Fibroblast of skin of left quadriceps (primary cell): ENCODE data around the gene ITIH5.
"Not testable (repeated sequence)": the region's sequence is repeated elsewhere in the genome, so short reads cannot be mapped to it uniquely, and the experiment has no call there.

ENCODE experiments used
- DNase-seq, 2 experiments: peaks; one replicate each; pipeline ENCODE4 v3.0.0-alpha.2; 2013; ENCODE audit warnings: low read depth in 2 of 2

Gene ITIH5

DNA sequence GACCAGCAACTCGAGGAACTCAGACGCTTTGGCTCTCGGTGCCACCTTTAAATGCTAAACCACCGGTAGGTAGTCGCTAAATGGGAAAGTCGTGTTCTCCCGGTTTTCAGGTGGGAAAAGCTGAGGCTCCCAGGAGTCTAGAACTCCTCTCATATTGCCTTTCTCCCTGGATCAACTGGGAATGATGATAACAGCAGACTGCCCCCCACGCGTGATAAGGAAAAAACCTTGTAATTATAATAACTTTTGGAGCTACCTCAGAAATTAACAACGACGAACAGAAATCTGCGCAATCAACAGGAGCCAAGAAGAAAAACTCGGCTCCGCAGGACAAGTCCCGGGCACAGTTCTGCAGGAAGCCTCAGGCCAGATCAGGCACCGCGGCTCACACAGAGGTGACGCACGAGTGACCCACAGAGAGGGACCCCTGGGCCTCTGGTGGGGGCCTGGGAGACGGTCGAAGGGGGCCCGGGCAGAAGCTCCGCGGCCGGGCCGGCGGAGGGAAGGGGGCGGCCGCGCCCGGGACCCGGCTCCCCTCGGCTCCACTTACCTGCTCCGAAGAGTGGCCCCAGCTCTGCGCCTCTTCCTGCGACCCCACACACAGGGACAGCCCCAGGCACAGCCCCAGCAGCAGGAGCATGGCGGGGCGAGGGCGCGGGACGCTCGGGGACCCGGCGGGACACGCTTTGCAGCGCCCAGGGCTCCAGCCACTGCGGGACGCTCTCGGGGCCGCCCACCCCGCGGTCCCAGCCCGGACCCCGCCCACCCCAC lies at the start of gene ITIH5:
Gene ITIH5 (minus strand): TSS at position 714 of the 771 bp plus-strand sequence. CDS start 74 bp downstream, at position 640.
- no peak for DNase-seq

DNA sequence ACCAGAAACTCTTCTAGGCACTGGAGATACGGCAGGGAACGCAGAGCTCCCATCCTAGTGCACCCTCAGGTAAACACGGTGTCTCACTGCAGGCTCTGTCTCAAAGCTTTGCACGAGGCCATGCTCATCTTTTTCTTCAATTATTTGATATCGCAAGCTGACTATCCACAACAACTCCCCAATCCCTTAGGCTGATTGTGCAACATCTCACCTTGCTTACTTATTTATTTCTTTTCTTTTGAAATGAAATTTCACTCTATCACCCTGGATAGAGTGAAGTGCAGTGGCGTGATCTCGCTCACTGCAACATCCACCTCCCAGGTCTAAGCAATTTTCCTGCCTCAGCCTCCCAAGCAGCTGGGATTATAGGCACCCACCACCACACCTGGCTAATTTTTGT lies 48.7 kb upstream of the ITIH5 start:
- DNase-seq = no peak

DNA sequence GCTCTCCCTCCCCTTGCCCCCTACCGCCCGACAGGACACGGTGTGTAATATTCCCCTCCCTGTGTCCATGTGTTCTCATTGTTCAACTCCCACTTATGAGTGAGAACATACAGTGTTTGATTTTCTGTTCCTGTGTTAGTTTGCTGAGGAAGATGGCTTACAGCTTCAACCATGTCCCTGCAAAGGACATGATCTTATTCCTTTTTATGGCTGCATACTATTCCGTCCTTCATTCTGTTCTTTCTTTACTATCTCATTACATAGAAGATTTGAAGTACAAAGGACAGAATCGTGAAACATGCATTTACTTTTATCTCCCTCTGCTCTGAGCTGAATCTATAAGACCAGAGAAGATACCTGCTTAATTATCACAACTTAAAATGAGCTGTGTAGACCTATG lies 44.3 kb upstream of the ITIH5 start:
- not testable (repeated sequence) for DNase-seq

DNA sequence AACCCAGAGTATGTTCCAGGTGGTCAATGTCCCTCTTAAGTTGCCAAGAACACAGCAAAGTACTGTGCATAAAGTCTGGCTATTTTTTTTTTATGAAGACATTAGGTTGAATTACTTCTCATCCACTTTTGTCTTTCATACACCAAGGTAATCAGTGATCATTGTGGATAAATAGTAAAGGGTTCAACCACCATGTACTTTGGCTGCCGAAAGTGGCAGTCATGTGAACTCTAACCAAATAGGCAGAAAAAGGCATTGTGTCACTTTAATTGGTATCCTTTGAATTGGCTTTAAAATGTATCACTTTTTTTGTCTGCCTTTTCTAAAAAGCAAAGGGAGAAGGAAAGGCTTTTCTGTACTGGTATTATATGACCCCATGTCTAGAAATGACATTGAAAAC lies 43.7 kb upstream of the ITIH5 start:
- DNase-seq = no peak

DNA sequence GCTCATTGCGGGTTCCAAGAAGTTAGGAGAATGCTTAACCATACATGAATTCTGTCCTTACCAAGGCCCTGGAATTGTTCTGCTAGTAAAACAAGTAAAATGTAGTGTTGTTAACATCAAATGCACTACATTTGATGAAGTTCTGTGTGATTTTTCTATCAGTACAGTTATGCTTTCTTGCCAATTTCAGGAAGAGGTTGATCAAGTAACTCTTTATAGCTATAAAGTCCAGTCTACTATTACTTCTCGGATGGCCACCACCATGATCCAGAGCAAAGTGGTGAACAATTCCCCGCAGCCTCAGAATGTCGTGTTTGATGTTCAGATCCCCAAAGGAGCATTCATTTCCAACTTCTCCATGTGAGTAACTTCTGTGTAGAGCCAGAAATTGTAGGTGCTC lies 42.1 kb upstream of the ITIH5 start:
- no peak for DNase-seq

- no peak for DNase-seq
Observed at GRCh38 chr10:7707858-7708622, 41.3 kb upstream of the ITIH5 start.

- DNase-seq = no peak
Observed at GRCh38 chr10:7707102-7707501, 40.3 kb upstream of the ITIH5 start.

GRCh38 chr10:7706534-7707073 lies 39.8 kb upstream of the ITIH5 start:
- no peak for DNase-seq

DNA sequence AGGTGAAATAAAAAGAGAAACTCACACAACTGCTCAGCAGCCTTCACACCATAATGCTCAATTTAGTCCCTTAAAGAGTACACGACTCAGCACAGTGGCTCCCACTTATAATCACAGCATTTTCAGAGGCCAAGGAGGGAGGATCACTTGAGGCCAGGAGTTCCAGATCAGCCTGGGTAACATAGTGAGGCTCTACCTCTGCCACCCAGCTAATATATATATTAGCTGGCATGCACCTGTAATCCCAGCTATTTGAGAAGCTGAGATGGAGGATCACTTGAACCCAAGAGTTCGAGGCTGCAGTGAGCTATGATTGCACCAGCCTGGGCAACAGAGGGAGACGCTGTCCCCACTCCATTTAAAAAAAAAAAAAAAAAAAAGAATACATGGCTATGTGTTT lies 38.6 kb upstream of the ITIH5 start:
- no peak for DNase-seq

- no peak for DNase-seq
Observed at GRCh38 chr10:7704071-7705016, 37.6 kb upstream of the ITIH5 start.

- DNase-seq = no peak
Observed at GRCh38 chr10:7703140-7703539, 36.4 kb upstream of the ITIH5 start, which contains the start of gene ITIH2. TSS of gene ITIH2 (plus strand) at chr10:7703316. CDS start at chr10:7703435, 119 bp downstream.

DNA sequence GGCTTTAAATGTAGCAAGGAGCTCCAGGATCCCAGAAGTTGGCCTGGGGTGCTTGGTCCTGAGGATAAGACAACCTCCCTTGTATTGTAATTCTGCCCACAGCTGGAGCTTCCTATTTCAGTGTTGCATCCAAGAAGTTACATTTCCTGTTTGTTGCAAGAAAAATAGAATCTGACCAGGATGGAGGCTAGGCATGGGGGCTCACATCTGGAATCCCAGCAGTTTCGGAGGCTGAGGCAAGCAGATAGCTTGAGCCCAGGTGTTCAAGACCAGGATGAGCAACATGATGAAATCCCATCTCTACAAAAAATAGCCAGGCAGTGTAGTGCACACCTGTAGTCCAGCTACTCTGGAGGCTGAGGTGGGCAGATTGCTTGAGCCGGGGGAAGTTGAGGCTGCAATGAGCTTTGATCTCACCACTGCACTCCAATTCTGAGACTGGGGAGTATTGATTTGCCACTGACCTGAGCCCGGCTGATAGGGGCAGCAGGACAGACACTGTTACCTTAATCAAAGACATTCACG lies 35.6 kb upstream of the ITIH5 start:
- no peak for DNase-seq

DNA sequence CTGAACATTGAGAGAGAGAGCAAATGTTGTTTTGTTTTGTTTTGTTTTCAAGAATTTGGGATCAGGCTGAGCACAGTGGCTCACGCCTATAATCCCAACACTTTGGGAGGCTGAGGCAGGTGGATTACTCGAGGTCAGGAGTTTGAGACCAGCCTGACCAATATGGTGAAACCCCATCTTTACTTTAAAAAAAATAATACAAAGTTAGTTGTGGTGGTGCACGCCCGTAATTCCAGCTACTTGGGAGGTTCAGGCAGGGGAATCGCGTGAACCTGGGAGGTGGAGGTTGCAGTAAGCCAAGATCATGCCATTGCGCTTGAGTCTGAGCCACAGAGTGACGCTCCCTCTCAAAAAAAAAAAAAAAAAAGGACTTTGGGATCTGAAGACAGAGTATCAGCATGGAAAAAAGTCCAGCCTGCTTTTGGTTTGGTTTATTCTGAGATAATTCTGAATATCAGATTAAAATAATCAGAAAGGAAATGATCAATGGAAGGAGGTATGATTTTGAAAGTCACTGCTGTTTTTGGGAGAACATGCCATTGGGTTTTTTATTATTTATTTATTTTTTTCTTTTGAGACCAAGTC lies 34.5 kb upstream of the ITIH5 start:
- DNase-seq = no peak

- DNase-seq = no peak
Observed at GRCh38 chr10:7700577-7701125, 33.9 kb upstream of the ITIH5 start.

GRCh38 chr10:7697426-7697825 lies 30.7 kb upstream of the ITIH5 start:
- no peak for DNase-seq

DNA sequence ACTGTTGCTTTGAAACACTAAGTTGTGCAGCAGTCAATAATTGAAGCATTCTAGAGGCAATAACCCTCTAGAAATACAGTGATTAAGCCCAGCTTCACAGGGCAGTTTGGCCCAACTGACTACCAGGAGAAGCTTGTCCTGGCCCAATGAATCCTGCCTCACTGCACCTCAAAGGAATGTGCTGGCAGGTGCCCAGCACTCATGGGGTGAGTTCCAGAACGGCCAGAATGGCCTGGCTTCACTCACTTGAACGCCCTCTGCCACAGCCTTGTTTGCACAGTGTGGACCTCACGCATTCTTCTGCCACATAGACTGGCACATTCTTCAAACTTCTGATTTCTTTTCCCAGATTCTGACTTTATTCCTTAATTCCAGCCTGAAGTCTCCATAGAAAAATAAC lies 29.8 kb upstream of the ITIH5 start:
- no peak for DNase-seq

DNA sequence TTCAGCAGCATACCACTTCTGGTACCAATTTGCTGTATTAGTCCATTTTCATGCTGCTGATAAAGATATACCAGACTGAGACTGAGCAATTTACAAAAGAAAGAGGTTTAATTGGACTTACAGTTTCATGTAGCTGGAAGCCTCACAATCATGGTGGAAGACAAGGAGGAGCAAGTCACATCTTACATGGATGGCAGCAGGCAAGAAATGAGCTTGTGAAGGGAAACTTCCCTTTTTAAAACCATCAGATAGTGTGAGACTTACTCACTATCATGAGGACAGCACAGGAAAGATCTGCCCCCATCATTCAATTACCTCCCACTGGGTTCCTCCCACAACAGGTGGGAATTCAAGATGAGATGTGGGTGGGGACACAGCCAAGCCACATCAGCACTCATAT lies 26.4 kb upstream of the ITIH5 start:
- DNase-seq = not testable (repeated sequence)

DNA sequence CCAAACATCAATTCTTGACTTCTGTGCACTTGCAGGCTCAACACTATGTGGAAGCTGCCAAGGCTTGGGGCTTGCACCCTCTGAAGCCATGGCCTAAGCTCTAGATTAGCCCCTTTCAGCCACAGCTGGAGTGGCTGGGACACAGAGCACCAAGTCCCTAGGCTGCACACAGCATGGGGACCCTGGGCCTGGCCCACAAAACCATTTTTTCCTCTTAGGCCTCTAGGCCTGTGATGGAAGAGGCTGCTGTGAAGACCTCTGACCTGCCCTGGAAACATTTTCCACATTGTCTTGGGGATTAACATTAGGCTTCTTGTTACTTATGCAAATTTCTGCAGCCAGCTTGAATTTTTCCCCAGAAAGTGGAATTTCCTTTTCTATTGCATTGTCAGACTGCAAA lies 25.6 kb upstream of the ITIH5 start:
- DNase-seq = not testable (repeated sequence)

DNA sequence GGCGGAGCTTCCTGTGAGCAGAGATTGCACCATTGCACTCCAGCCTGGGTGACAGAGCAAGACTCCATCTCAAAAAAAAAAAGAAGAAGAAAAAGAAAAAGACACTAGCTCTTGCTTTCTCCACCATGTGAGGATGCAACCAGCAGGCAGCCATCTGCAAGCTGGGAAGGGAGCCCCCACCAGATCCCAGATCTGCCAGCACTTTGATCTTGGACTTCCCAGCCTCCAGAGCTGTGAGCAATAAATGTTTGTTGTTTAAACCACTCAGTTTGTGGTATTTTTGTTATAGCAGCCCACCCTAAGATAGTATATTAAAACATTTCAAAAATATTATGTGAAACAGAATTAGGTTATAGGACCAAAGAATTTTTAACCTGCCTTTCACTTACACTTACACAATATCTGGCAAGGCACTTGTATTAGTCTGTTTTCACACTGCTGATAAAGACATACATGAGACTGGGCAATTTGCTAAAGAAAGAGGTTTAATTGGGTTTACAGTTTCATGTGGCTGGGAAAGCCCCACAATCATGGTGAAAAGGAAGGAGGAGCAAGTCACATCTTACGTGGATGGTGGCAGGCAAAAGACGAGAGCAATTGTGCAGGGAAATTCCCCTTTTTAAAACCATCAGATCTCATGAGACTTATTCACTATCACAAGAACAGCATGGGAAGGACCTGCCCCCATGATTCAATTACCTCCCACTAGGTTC lies 24.3 kb upstream of the ITIH5 start:
- DNase-seq = not testable (repeated sequence)

DNA sequence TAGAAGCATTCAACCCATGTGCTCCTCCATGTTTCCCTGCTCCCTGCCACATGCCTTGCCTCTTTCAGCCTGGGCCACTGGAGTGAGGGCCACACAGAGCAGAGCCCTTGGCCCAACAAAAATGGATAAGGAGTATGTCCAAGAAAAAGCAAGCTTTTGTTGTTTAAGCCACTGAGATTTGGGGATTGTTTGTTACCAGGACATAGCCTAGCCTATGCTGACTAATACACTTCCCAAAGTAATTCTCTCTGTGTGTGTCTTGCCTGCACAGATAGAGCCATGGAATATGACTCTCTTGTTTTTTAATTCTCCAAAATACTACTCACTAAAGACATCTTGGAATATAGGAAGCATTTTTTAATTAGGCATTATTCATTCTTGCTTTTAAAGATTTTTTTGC lies 22.8 kb upstream of the ITIH5 start:
- no peak for DNase-seq
